GM23338 (cell line): Measurements from ENCODE around the gene S100A6. TPM values are rescaled to one million over a fixed set of nuclear protein-coding genes. Genes with fewer than 3 reads are reported as not detected.
A peak's percentile ranks its signal among the peaks of the same experiment; 100 is the strongest.

Experiments used
- ATAC-seq: fragments of 200-7000 bp; cut with Tn5 transposase; 3 replicates; pipeline ENCODE4 v1.9.1; 2020
- DNase-seq: peaks from one replicate; pipeline ENCODE4 v3.0.0-alpha.2; 2015; ENCODE audit warnings: low spot score
- H2AFZ ChIP-seq: fragments of 200-600 bp; sonication (generic); 2 replicates; pipeline ENCODE4 v1.8.0; 2016; ENCODE audit warnings: antibody characterized with exemption, mild to moderate bottlenecking, moderate library complexity
- H3F3A ChIP-seq: fragments of 200-600 bp; sonication (generic); replicated peaks from 2 replicates; pipeline ENCODE4 v1.8.0; 2017; ENCODE audit warnings: antibody characterized with exemption, mixed run types, low read depth
- H3K27ac ChIP-seq: fragments of 200-600 bp; sonication (generic); 2 replicates; pipeline ENCODE4 v1.6.1; 2016; ENCODE audit warnings: low read depth
- H3K27me3 ChIP-seq: fragments of 200-600 bp; sonication (generic); 2 replicates; pipeline ENCODE4 v1.8.0; 2016; ENCODE audit warnings: mild to moderate bottlenecking, mixed run types, moderate library complexity; ENCODE audit not compliant: insufficient read depth
- H3K36me3 ChIP-seq: fragments of 200-600 bp; sonication (generic); 2 replicates; pipeline ENCODE4 v1.8.0; 2016; ENCODE audit warnings: mild to moderate bottlenecking; ENCODE audit not compliant: insufficient read depth
- H3K4me1 ChIP-seq: fragments of 200-600 bp; sonication (generic); 2 replicates; pipeline ENCODE4 v1.8.0; 2016; ENCODE audit warnings: mild to moderate bottlenecking, moderate library complexity; ENCODE audit not compliant: insufficient read depth
- H3K4me2 ChIP-seq: fragments of 200-600 bp; sonication (generic); 2 replicates; pipeline ENCODE4 v1.7.1; 2017; ENCODE audit warnings: mixed run types
- H3K4me3 ChIP-seq: fragments of 200-600 bp; sonication (generic); 2 replicates; pipeline ENCODE4 v1.6.1; 2016; ENCODE audit warnings: mixed run types
- H3K79me2 ChIP-seq: fragments of 200-600 bp; sonication (generic); replicated peaks from 2 replicates; pipeline ENCODE4 v1.8.0; 2017; ENCODE audit warnings: mild to moderate bottlenecking; ENCODE audit not compliant: insufficient read depth
- H3K9me2 ChIP-seq: fragments of 200-600 bp; sonication (generic); 2 replicates; pipeline ENCODE4 v1.8.0; 2017; ENCODE audit not compliant: insufficient read depth
- H4K20me1 ChIP-seq: fragments of 200-600 bp; sonication (generic); replicated peaks from 2 replicates; pipeline ENCODE4 v1.8.0; 2017; ENCODE audit warnings: mild to moderate bottlenecking; ENCODE audit not compliant: insufficient read depth
- H3K27ac Mint-ChIP-seq: 2 replicates; pipeline ENCODE4 v1.8.0; 2020; ENCODE audit warnings: inconsistent platforms, mild to moderate bottlenecking, moderate library complexity, mixed read lengths
- H3K27me3 Mint-ChIP-seq: 3 replicates; pipeline ENCODE4 v1.8.0; 2022; ENCODE audit warnings: low read depth, mild to moderate bottlenecking, moderate library complexity, mixed read lengths, inconsistent platforms; ENCODE audit not compliant: insufficient read depth, poor library complexity
- H3K36me3 Mint-ChIP-seq: 3 replicates; pipeline ENCODE4 v1.8.0; 2021; ENCODE audit warnings: low read depth, mild to moderate bottlenecking, inconsistent platforms, moderate library complexity, mixed read lengths
- H3K4me1 Mint-ChIP-seq: 3 replicates; pipeline ENCODE4 v1.8.0; 2020; ENCODE audit warnings: mild to moderate bottlenecking, inconsistent platforms, mixed read lengths
- H3K4me3 Mint-ChIP-seq: 3 replicates; pipeline ENCODE4 v1.8.0; 2021; ENCODE audit warnings: moderate library complexity, mild to moderate bottlenecking, inconsistent platforms, mixed read lengths
- H3K9me3 Mint-ChIP-seq: 3 replicates; pipeline ENCODE4 v1.8.0; 2020; ENCODE audit warnings: moderate library complexity, mild to moderate bottlenecking, inconsistent platforms, mixed read lengths
- CREB1 ChIP-seq: fragments of 250-450 bp; sonication (Bioruptor Pico); IDR thresholded peaks from 2 replicates; pipeline ENCODE4 v1.5.0; 2020; ENCODE audit warnings: low read depth, mild to moderate bottlenecking, moderate library complexity
- EZH2phosphoT487 ChIP-seq: fragments of 200-600 bp; sonication (generic); IDR thresholded peaks from one replicate; pipeline ENCODE4 v1.8.1; 2018; ENCODE audit warnings: antibody characterized with exemption; ENCODE audit not compliant: unreplicated experiment
- NANOG ChIP-seq: IDR thresholded peaks from 2 replicates; pipeline ENCODE4 v1.6.1; 2016; ENCODE audit warnings: antibody characterized with exemption, borderline replicate concordance
- STAT1 ChIP-seq: IDR thresholded peaks from one replicate; pipeline ENCODE4 v1.6.1; 2016; ENCODE audit warnings: antibody characterized with exemption; ENCODE audit not compliant: unreplicated experiment
- ZNF114 ChIP-seq: fragments of 250-450 bp; sonication (Bioruptor Pico); IDR thresholded peaks from 2 replicates; pipeline ENCODE4 v1.5.0; 2020; ENCODE audit warnings: mild to moderate bottlenecking, moderate library complexity
- polyA plus RNA-seq: library from polyadenylated mRNA; unstranded; fragments of >200 nt; fragmentation: Nextera tagmentation; extraction: Ambion mirVana; gene quantifications from 2 replicates; pipeline ENCODE4 v1.2.1, GENCODE V29; 2016
- total RNA-seq: library from RNA; depleted of rRNA; stranded (reverse); fragments of >200 nt; shearing (Covaris generic); gene quantifications from 2 replicates; pipeline ENCODE4 v1.2.3, GENCODE V29; 2014
- TF ChIP-seq, protein P1 (sequence below): IDR thresholded peaks from one replicate; pipeline ENCODE4 v1.6.1; 2018; ENCODE audit warnings: antibody characterized with exemption; ENCODE audit not compliant: unreplicated experiment
- TF ChIP-seq, protein P2 (sequence below), 2 experiments: fragments of 200-600 bp in 1 of 2; sonication (generic) in 1 of 2; conservative IDR thresholded peaks; 2 replicates each; pipeline versions ENCODE4 v1.5.1 to v1.6.1; 2016 to 2017; ENCODE audit warnings: antibody characterized with exemption in 2 of 2, low read depth in 2 of 2, mild to moderate bottlenecking in 2 of 2, moderate library complexity in 1 of 2

S100A6 gene
- total and polyA plus RNA-seq, 2 experiments from 2014 or later: 7.3 to 77.5 TPM

DNA sequence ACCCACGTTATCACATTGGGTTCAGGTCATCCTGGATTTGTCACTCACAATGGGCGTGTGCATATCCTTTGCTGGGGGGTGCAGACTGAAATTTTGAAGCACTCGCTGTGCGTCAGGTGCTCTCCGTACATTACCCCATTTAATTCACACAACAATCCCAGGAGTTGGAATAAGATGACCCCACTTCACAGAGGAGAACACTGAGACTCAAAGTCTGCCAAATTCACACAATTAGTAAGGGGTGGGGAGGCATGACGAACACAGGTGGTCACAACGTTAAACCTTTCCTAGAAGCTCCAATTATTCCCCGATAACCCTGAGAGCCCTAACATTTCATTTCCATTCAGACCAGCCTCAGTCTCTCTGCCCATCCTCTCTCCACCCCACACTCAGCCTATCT lies 33.7 kb upstream of the S100A6 start (continued):
- TF ChIP-seq, protein P1, sequence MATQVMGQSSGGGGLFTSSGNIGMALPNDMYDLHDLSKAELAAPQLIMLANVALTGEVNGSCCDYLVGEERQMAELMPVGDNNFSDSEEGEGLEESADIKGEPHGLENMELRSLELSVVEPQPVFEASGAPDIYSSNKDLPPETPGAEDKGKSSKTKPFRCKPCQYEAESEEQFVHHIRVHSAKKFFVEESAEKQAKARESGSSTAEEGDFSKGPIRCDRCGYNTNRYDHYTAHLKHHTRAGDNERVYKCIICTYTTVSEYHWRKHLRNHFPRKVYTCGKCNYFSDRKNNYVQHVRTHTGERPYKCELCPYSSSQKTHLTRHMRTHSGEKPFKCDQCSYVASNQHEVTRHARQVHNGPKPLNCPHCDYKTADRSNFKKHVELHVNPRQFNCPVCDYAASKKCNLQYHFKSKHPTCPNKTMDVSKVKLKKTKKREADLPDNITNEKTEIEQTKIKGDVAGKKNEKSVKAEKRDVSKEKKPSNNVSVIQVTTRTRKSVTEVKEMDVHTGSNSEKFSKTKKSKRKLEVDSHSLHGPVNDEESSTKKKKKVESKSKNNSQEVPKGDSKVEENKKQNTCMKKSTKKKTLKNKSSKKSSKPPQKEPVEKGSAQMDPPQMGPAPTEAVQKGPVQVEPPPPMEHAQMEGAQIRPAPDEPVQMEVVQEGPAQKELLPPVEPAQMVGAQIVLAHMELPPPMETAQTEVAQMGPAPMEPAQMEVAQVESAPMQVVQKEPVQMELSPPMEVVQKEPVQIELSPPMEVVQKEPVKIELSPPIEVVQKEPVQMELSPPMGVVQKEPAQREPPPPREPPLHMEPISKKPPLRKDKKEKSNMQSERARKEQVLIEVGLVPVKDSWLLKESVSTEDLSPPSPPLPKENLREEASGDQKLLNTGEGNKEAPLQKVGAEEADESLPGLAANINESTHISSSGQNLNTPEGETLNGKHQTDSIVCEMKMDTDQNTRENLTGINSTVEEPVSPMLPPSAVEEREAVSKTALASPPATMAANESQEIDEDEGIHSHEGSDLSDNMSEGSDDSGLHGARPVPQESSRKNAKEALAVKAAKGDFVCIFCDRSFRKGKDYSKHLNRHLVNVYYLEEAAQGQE: no peak
- TF ChIP-seq NANOG: no peak
- TF ChIP-seq EZH2phosphoT487: no peak

- Histone ChIP-seq H3K79me2 (no peaks in the 10 kb centered on the region), H3K4me1 (peaks cover 18% of the 10 kb centered on the region), H4K20me1 (no peaks in the 10 kb centered on the region), H3K4me3 (peak overlapping the region; percentile 34; the same call in 1 of the 2 replicates), H3K27ac (peak overlapping the region; percentile 70; the same call in 1 of the 2 replicates), H3K4me2 (peak overlapping the region; percentile 74), H3K9me2 (no peaks in the 10 kb centered on the region), H3K27me3 (no peaks in the 10 kb centered on the region), H3K36me3 (no peaks in the 10 kb centered on the region), H3F3A (peaks cover 6% of the 10 kb centered on the region; the same call in 1 of the 2 replicates), H2AFZ (peak overlapping the region; percentile 97)
- DNase-seq (peak; percentile 97), ATAC-seq (peak; percentile 75)
- peak overlapping the region; percentile 57 for H3K4me3 Mint-ChIP-seq
- no peaks in the 10 kb centered on the region for H3K36me3 Mint-ChIP-seq
- TF ChIP-seq ZNF114 (CRISPR knock-in tag) (no peak), STAT1 (no peak), CREB1 (CRISPR knock-in tag) (peak; percentile 80)
- TF ChIP-seq, protein P2, sequence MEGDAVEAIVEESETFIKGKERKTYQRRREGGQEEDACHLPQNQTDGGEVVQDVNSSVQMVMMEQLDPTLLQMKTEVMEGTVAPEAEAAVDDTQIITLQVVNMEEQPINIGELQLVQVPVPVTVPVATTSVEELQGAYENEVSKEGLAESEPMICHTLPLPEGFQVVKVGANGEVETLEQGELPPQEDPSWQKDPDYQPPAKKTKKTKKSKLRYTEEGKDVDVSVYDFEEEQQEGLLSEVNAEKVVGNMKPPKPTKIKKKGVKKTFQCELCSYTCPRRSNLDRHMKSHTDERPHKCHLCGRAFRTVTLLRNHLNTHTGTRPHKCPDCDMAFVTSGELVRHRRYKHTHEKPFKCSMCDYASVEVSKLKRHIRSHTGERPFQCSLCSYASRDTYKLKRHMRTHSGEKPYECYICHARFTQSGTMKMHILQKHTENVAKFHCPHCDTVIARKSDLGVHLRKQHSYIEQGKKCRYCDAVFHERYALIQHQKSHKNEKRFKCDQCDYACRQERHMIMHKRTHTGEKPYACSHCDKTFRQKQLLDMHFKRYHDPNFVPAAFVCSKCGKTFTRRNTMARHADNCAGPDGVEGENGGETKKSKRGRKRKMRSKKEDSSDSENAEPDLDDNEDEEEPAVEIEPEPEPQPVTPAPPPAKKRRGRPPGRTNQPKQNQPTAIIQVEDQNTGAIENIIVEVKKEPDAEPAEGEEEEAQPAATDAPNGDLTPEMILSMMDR (conservative IDR thresholded peaks at IDR 0.05; ENCODE audit: low read depth in 2 of 2): peak; percentile 92
- H3K27me3 Mint-ChIP-seq: peaks cover 14% of the 10 kb centered on the region
- peaks cover 36% of the 10 kb centered on the region for H3K4me1 Mint-ChIP-seq
- H3K27ac Mint-ChIP-seq: peak overlapping the region; percentile 80; the same call in 1 of the 2 replicates
- H3K9me3 Mint-ChIP-seq: peaks cover 1% of the 10 kb centered on the region; the same call in 1 of the 3 replicates
Observed at GRCh38 chr1:153568367-153569099, 32.7 kb upstream of the S100A6 start.
